BE2C (cell line): ENCODE data around the gene GRAMD2B.

Experiments
- DNase-seq: peaks from one replicate; pipeline ENCODE4 v3.0.0-alpha.2; 2020
- H3K27me3 ChIP-seq: fragments of 250-450 bp; sonication (Bioruptor Pico); 2 replicates; pipeline ENCODE4 v1.5.1; 2020; ENCODE audit warnings: mild to moderate bottlenecking
- H3K36me3 ChIP-seq: fragments of 250-450 bp; sonication (Bioruptor Pico); 2 replicates; pipeline ENCODE4 v1.5.1; 2020; ENCODE audit warnings: mild to moderate bottlenecking
- H3K4me1 ChIP-seq: fragments of 250-450 bp; sonication (Bioruptor Pico); 2 replicates; pipeline ENCODE4 v1.5.1; 2020
- H3K4me3 ChIP-seq: 2 replicates; pipeline ENCODE4 v1.5.1; 2011; ENCODE audit warnings: low read depth, low read length
- H3K9me3 ChIP-seq: fragments of 250-450 bp; sonication (Bioruptor Pico); 2 replicates; pipeline ENCODE4 v1.5.1; 2020
- CTCF ChIP-seq: IDR thresholded peaks from 2 replicates; pipeline ENCODE4 v1.5.1; 2012; ENCODE audit warnings: mild to moderate bottlenecking, low read depth, low read length

The GRAMD2B gene

GRCh38 chr5:126540631-126541030 is 117.4 kb downstream of the GRAMD2B start:
- Histone ChIP-seq H3K4me3 (no peak overlapping the region), H3K36me3 (no peaks in the 10 kb centered on the region), H3K4me1 (no peaks in the 10 kb centered on the region), H3K9me3 (no peaks in the 10 kb centered on the region), H3K27me3 (no peaks in the 10 kb centered on the region)
- no peak for DNase-seq
- no peak for TF ChIP-seq CTCF

GRCh38 chr5:126542441-126542840 is 119.2 kb downstream of the GRAMD2B start:
- no peak for TF ChIP-seq CTCF
- H3K4me1 ChIP-seq, result no peaks in the 10 kb centered on the region
- DNase-seq, result no peak
- H3K27me3 ChIP-seq, result no peaks in the 10 kb centered on the region
- no peak overlapping the region for H3K4me3 ChIP-seq
- no peaks in the 10 kb centered on the region for H3K9me3 ChIP-seq
- peaks cover 3% of the 10 kb centered on the region; the same call in 1 of the 2 replicates for H3K36me3 ChIP-seq

- H3K4me3 ChIP-seq, result no peak overlapping the region
- H3K4me1 ChIP-seq, result no peaks in the 10 kb centered on the region
- no peak for TF ChIP-seq CTCF
- H3K27me3 ChIP-seq, result no peaks in the 10 kb centered on the region
- no peaks in the 10 kb centered on the region for H3K9me3 ChIP-seq
- DNase-seq, result no peak
- H3K36me3 ChIP-seq, result peaks cover 3% of the 10 kb centered on the region; the same call in 1 of the 2 replicates
Measured at GRCh38 chr5:126543009-126543408, 119.8 kb downstream of the GRAMD2B start.

- Histone ChIP-seq H3K27me3 (no peaks in the 10 kb centered on the region), H3K9me3 (no peaks in the 10 kb centered on the region), H3K4me3 (no peak overlapping the region), H3K36me3 (peaks cover 3% of the 10 kb centered on the region; the same call in 1 of the 2 replicates), H3K4me1 (no peaks in the 10 kb centered on the region)
- no peak for TF ChIP-seq CTCF
- DNase-seq, result no peak
Measured at GRCh38 chr5:126543660-126544059, 120.5 kb downstream of the GRAMD2B start.
